SK-N-SH (cell line): Measurements from ENCODE around the gene MEI1. TPM values are rescaled to one million over a fixed set of nuclear protein-coding genes. Genes with fewer than 3 reads are reported as not detected.

Experiments used
- CTCF ChIA-PET: fragments of 300-600, 350-600 bp; formaldehyde crosslinking; extraction: SDS; loops from one replicate; lab custom pipeline; 2021; lab: Yijun Ruan, JAX
- POLR2A ChIA-PET: fragments of 350-600 bp; sonication (Branson Sonifier 250); formaldehyde crosslinking; extraction: SDS; loops from one replicate; lab custom pipeline; 2020; ENCODE audit warnings: antibody characterized with exemption, inconsistent platforms; lab: Yijun Ruan, JAX
- DNase-seq: peaks from one replicate; pipeline ENCODE4 v3.0.0; 2012
- H2AFZ ChIP-seq: fragments of 200-600 bp; sonication (generic); 2 replicates; pipeline ENCODE4 v1.8.1; 2016; ENCODE audit warnings: antibody characterized with exemption, mild to moderate bottlenecking, low read depth
- H3F3A ChIP-seq: fragments of 200-600 bp; sonication (generic); replicated peaks from 2 replicates; pipeline ENCODE3; 2016; ENCODE audit warnings: antibody characterized with exemption, mild to moderate bottlenecking; ENCODE audit not compliant: insufficient read depth
- H3K27ac ChIP-seq, 2 experiments: fragments of 200-500 bp in 1 of 2; fragments of 200-600 bp in 1 of 2; sonication (Bioruptor generic) in 1 of 2; sonication (generic), shearing (Covaris generic) in 1 of 2; 2 replicates each; pipeline versions ENCODE4 v1.5.1 to v1.6.1; 2014 to 2016; ENCODE audit warnings: low read depth in 2 of 2, inconsistent platforms in 1 of 2, low read length in 1 of 2, mild to moderate bottlenecking in 1 of 2, mixed read lengths in 1 of 2
- H3K27me3 ChIP-seq: fragments of 200-600 bp; sonication (generic), shearing (Covaris generic); 2 replicates; pipeline ENCODE4 v1.6.1; 2016; ENCODE audit warnings: mixed run types; ENCODE audit not compliant: insufficient read depth
- H3K36me3 ChIP-seq, 2 experiments: fragments of 200-500 bp in 1 of 2; fragments of 200-600 bp in 1 of 2; sonication (Bioruptor generic) in 1 of 2; sonication (generic) in 1 of 2; replicated peaks in 1 of 2; 2 replicates each; pipeline versions ENCODE3 to v1.5.1; 2014 to 2016; ENCODE audit warnings: low read length in 1 of 2, mild to moderate bottlenecking in 1 of 2; ENCODE audit not compliant: insufficient read depth in 2 of 2, control insufficient read depth in 1 of 2
- H3K4me1 ChIP-seq, 2 experiments: fragments of 200-500 bp in 1 of 2; fragments of 200-600 bp in 1 of 2; sonication (Bioruptor generic) in 1 of 2; sonication (generic), shearing (Covaris generic) in 1 of 2; 2 replicates each; pipeline versions ENCODE4 v1.5.1 to v1.6.1; 2014 to 2016; ENCODE audit warnings: low read depth in 1 of 2, low read length in 1 of 2, mixed run types in 1 of 2; ENCODE audit not compliant: insufficient read depth in 2 of 2, control insufficient read depth in 1 of 2
- H3K4me2 ChIP-seq: fragments of 200-600 bp; sonication (generic), shearing (Covaris generic); 2 replicates; pipeline ENCODE4 v1.6.1; 2017; ENCODE audit warnings: mixed run types
- H3K4me3 ChIP-seq, 2 experiments: fragments of 200-500 bp in 1 of 2; fragments of 200-600 bp in 1 of 2; sonication (Bioruptor generic) in 1 of 2; sonication (generic), shearing (Covaris generic) in 1 of 2; 2 replicates each; pipeline versions ENCODE4 v1.5.1 to v1.8.1; 2014 to 2016; ENCODE audit warnings: low read depth in 2 of 2, inconsistent platforms in 1 of 2, low read length in 1 of 2, mild to moderate bottlenecking in 1 of 2, mixed read lengths in 1 of 2, moderate library complexity in 1 of 2
- H3K79me2 ChIP-seq: fragments of 200-600 bp; sonication (generic); 2 replicates; pipeline ENCODE4 v1.8.1; 2017; ENCODE audit warnings: mild to moderate bottlenecking; ENCODE audit not compliant: insufficient read depth
- H3K9ac ChIP-seq: fragments of 200-600 bp; sonication (generic); 2 replicates; pipeline ENCODE4 v1.6.1; 2017; ENCODE audit warnings: mixed run types
- H3K9me2 ChIP-seq: fragments of 200-600 bp; sonication (generic); 2 replicates; pipeline ENCODE4 v1.6.1; 2017; ENCODE audit warnings: mixed run types
- H3K9me3 ChIP-seq: fragments of 200-600 bp; sonication (generic); 2 replicates; pipeline ENCODE4 v1.6.1; 2017; ENCODE audit warnings: mixed run types, mild to moderate bottlenecking, moderate library complexity
- H4K20me1 ChIP-seq: fragments of 200-600 bp; sonication (generic); 2 replicates; pipeline ENCODE4 v1.6.1; 2017; ENCODE audit warnings: mild to moderate bottlenecking, mixed run types; ENCODE audit not compliant: insufficient read depth
- ELF1 ChIP-seq: IDR thresholded peaks from 2 replicates; pipeline ENCODE4 v1.4.0; 2012
- EZH2phosphoT487 ChIP-seq: fragments of 200-600 bp; sonication (generic); IDR thresholded peaks from 2 replicates; pipeline ENCODE4 v1.6.1; 2017; ENCODE audit warnings: low read depth, mixed run types, mild to moderate bottlenecking, antibody characterized with exemption, moderate library complexity, borderline replicate concordance
- FOSL2 ChIP-seq: IDR thresholded peaks from 2 replicates; pipeline ENCODE4 v1.4.0; 2012; ENCODE audit warnings: low read depth, mild to moderate bottlenecking, moderate library complexity, borderline replicate concordance
- GABPA ChIP-seq: IDR thresholded peaks from 2 replicates; pipeline ENCODE4 v1.4.0; 2012; ENCODE audit warnings: low read depth, mild to moderate bottlenecking
- GATA2 ChIP-seq: sonication (generic); formaldehyde crosslinking; IDR thresholded peaks from 2 replicates; pipeline ENCODE4 v1.5.0; 2020; ENCODE audit warnings: mild to moderate bottlenecking, missing genetic modification reagents
- NFIC ChIP-seq: IDR thresholded peaks from 2 replicates; pipeline ENCODE4 v1.4.0; 2012; ENCODE audit warnings: borderline replicate concordance
- NRF1 ChIP-seq: IDR thresholded peaks from 2 replicates; pipeline ENCODE4 v1.6.1; 2012; ENCODE audit warnings: low read depth, mild to moderate bottlenecking, low read length
- POLR2AphosphoS5 ChIP-seq: IDR thresholded peaks from 2 replicates; pipeline ENCODE4 v1.6.1; 2012; ENCODE audit warnings: low read depth, low read length
- RCOR1 ChIP-seq: fragments of 150-350 bp; IDR thresholded peaks from 2 replicates; pipeline ENCODE4 v1.6.1; 2017; ENCODE audit warnings: antibody characterized with exemption, low read length
- REST ChIP-seq: IDR thresholded peaks from 2 replicates; pipeline ENCODE4 v1.6.1; 2012; ENCODE audit warnings: mild to moderate bottlenecking, low read depth, low read length, moderate library complexity
- RXRA ChIP-seq: IDR thresholded peaks from 2 replicates; pipeline ENCODE4 v1.4.0; 2012; ENCODE audit warnings: low read depth, mild to moderate bottlenecking, borderline replicate concordance
- TAF1 ChIP-seq: IDR thresholded peaks from 2 replicates; pipeline ENCODE4 v1.6.1; 2012; ENCODE audit warnings: low read depth, mild to moderate bottlenecking, low read length, moderate library complexity, borderline replicate concordance
- TEAD4 ChIP-seq: IDR thresholded peaks from 2 replicates; pipeline ENCODE4 v1.4.0; 2012; ENCODE audit warnings: mild to moderate bottlenecking, borderline replicate concordance; ENCODE audit not compliant: insufficient read depth
- USF1 ChIP-seq: IDR thresholded peaks from 2 replicates; pipeline ENCODE4 v1.4.0; 2012; ENCODE audit warnings: low read depth, borderline replicate concordance
- YY1 ChIP-seq: IDR thresholded peaks from 2 replicates; pipeline ENCODE4 v1.4.0; 2012; ENCODE audit warnings: low read depth, mild to moderate bottlenecking
- ZBTB33 ChIP-seq: IDR thresholded peaks from 2 replicates; pipeline ENCODE4 v1.4.0; 2012; ENCODE audit warnings: low read depth, borderline replicate concordance
- WGBS: methylation state at CpG from one replicate; pipeline ENCODE4 v1.1.6; 2017; ENCODE audit warnings: low lambda C conversion rate; 5-methylcytosine and 5-hydroxymethylcytosine counted together
- polyA plus RNA-seq, 3 experiments: library from polyadenylated mRNA; depleted of rRNA; stranded (reverse); fragments of >200 nt; gene quantifications; 2 replicates each; pipeline ENCODE4 v1.2.3, GENCODE V29; 2012

The MEI1 gene
- polyA plus RNA-seq, 1 of the 3 experiments (the other 2 are of a cell fraction) = not detected

GRCh38 chr22:41844513-41844912 is 145.2 kb downstream of the MEI1 start:
- H3K4me1 ChIP-seq = peaks cover 0 to 3% of the 10 kb centered on the region in 2 experiments; a peak in 1 of 4 replicates
- H3K27me3 ChIP-seq = no peaks in the 10 kb centered on the region
- H3K79me2 ChIP-seq = no peaks in the 10 kb centered on the region
- no peak for DNase-seq
- no peak overlapping the region for H3K27ac ChIP-seq
- no peaks in the 10 kb centered on the region for H4K20me1 ChIP-seq
- no peaks in the 10 kb centered on the region for H3F3A ChIP-seq
- ChIA-PET CTCF (no interaction called here), POLR2A (no interaction called here)
- no peaks in the 10 kb centered on the region for H3K36me3 ChIP-seq
- H3K9me2 ChIP-seq = no peaks in the 10 kb centered on the region
- no peak overlapping the region for H2AFZ ChIP-seq
- TF ChIP-seq YY1 (no peak), TAF1 (no peak), GABPA (no peak), NRF1 (no peak), RCOR1 (no peak), USF1 (no peak), ELF1 (no peak), REST (no peak), FOSL2 (no peak), RXRA (no peak), GATA2 (CRISPR knock-in tag) (no peak), TEAD4 (no peak), POLR2AphosphoS5 (no peak), NFIC (no peak), ZBTB33 (no peak), EZH2phosphoT487 (no peak)
- 83% methylated on average over 1 of the region's 3 CpGs for whole genome bisulfite sequencing
- no peak overlapping the region for H3K4me3 ChIP-seq
- H3K4me2 ChIP-seq = no peak overlapping the region
- no peak overlapping the region for H3K9ac ChIP-seq
- H3K9me3 ChIP-seq = no peaks in the 10 kb centered on the region
